ENCODE measurements around the gene ITK.
"Not testable (repeated sequence)": the region's sequence is repeated elsewhere in the genome, so short reads cannot be mapped to it uniquely, and the experiment has no call there.

ITK gene

GRCh38 chr5:157210652-157211051 is 30.0 kb downstream of the ITK start:
- in situ Hi-C loops (cut with MboI; ENCODE audit: low sequenced_read_pairs), result not testable (repeated sequence)

GRCh38 chr5:157212307-157212706 is 31.7 kb downstream of the ITK start:
- in situ Hi-C loops (cut with MboI; ENCODE audit: low sequenced_read_pairs), result no loop called here

GRCh38 chr5:157213527-157214243 is 33.0 kb downstream of the ITK start:
- in situ Hi-C loops (cut with MboI; ENCODE audit: low sequenced_read_pairs), result no loop called here

GRCh38 chr5:157214415-157214814 is 33.8 kb downstream of the ITK start:
- in situ Hi-C loops (cut with MboI; ENCODE audit: low sequenced_read_pairs), result no loop called here

- in situ Hi-C loops (cut with MboI; ENCODE audit: low sequenced_read_pairs), result no loop called here
Measured at GRCh38 chr5:157214861-157215513, 34.3 kb downstream of the ITK start.

GRCh38 chr5:157215514-157216167 is 35.0 kb downstream of the ITK start:
- in situ Hi-C loops (cut with MboI; ENCODE audit: low sequenced_read_pairs), result no loop called here

- in situ Hi-C loops (cut with MboI; ENCODE audit: low sequenced_read_pairs), result no loop called here
Measured at GRCh38 chr5:157216391-157217142, 35.9 kb downstream of the ITK start.

GRCh38 chr5:157217289-157218024 is 36.8 kb downstream of the ITK start:
- in situ Hi-C loops (cut with MboI; ENCODE audit: low sequenced_read_pairs), result no loop called here

GRCh38 chr5:157219491-157220271 is 39.0 kb downstream of the ITK start:
- in situ Hi-C loops (cut with MboI; ENCODE audit: low sequenced_read_pairs), result no loop called here

GRCh38 chr5:157221959-157222358 is 41.3 kb downstream of the ITK start:
- in situ Hi-C loops (cut with MboI; ENCODE audit: low sequenced_read_pairs), result no loop called here

- in situ Hi-C loops (cut with MboI; ENCODE audit: low sequenced_read_pairs), result no loop called here
Measured at GRCh38 chr5:157222506-157223230, 42.0 kb downstream of the ITK start.

- in situ Hi-C loops (cut with MboI; ENCODE audit: low sequenced_read_pairs), result no loop called here
Measured at GRCh38 chr5:157225469-157226422, 45.1 kb downstream of the ITK start.

- in situ Hi-C loops (cut with MboI; ENCODE audit: low sequenced_read_pairs), result no loop called here
Measured at GRCh38 chr5:157230610-157231009, 50.0 kb downstream of the ITK start.

- in situ Hi-C loops (cut with MboI; ENCODE audit: low sequenced_read_pairs), result no loop called here
Measured at GRCh38 chr5:157232706-157233105, 52.1 kb downstream of the ITK start.

- in situ Hi-C loops (cut with MboI; ENCODE audit: low sequenced_read_pairs), result no loop called here
Measured at GRCh38 chr5:157233515-157233914, 52.9 kb downstream of the ITK start.

GRCh38 chr5:157236423-157236822 is 55.8 kb downstream of the ITK start:
- in situ Hi-C loops (cut with MboI; ENCODE audit: low sequenced_read_pairs), result no loop called here

- in situ Hi-C loops (cut with MboI; ENCODE audit: low sequenced_read_pairs), result no loop called here
Measured at GRCh38 chr5:157241483-157241882, 60.8 kb downstream of the ITK start.

- in situ Hi-C loops (cut with MboI; ENCODE audit: low sequenced_read_pairs), result not testable (repeated sequence)
Measured at GRCh38 chr5:157244704-157245103, 64.1 kb downstream of the ITK start.

Measured in HL-60/S4 (cell line).